Kidney (tissue), 14 donors: ENCODE data around the gene GREB1. TPM values are rescaled to one million over a fixed set of nuclear protein-coding genes. Genes with fewer than 3 reads are reported as not detected.

Experiments used
- DNase-seq, 5 donors: peaks; one replicate each; pipeline ENCODE4 v3.0.0-alpha.2; 2013 to 2020
- FAIRE-seq: peaks from 2 replicates; lab custom pipeline; 2012; peaks lifted over from hg19 to GRCh38; lab: Jason Lieb, UNC
- H3K27ac ChIP-seq, 2 donors: one replicate each; pipeline ENCODE4 v1.7.0; 2013; ENCODE audit warnings: low read depth in 2 of 2, low read length in 2 of 2, inconsistent platforms in 1 of 2
- H3K27me3 ChIP-seq: one replicate; pipeline ENCODE4 v1.7.1; 2013; ENCODE audit warnings: low read length, inconsistent platforms; ENCODE audit not compliant: control insufficient read depth, insufficient read depth
- H3K36me3 ChIP-seq, 3 donors: one replicate each; pipeline versions ENCODE4 v1.7.0 to v1.7.1; 2013; ENCODE audit warnings: low read length in 3 of 3, control low read depth in 1 of 3, inconsistent platforms in 1 of 3; ENCODE audit not compliant: insufficient read depth in 3 of 3, control insufficient read depth in 2 of 3
- H3K4me1 ChIP-seq, 3 donors: one replicate each; pipeline versions ENCODE4 v1.7.0 to v1.7.1; 2013; ENCODE audit warnings: low read length in 3 of 3, inconsistent platforms in 1 of 3, low read depth in 1 of 3; ENCODE audit not compliant: control insufficient read depth in 2 of 3, insufficient read depth in 2 of 3
- H3K4me3 ChIP-seq, 3 donors: one replicate each; pipeline versions ENCODE4 v1.7.0 to v1.8.1; 2013; ENCODE audit warnings: low read length in 3 of 3, control low read depth in 1 of 3, inconsistent platforms in 1 of 3
- H3K9ac ChIP-seq, 3 donors: one replicate each; pipeline versions ENCODE4 v1.7.0 to v1.7.1; 2013; ENCODE audit warnings: low read length in 3 of 3, control low read depth in 1 of 3, inconsistent platforms in 1 of 3
- H3K9me3 ChIP-seq, 3 donors: one replicate each; pipeline versions ENCODE4 v1.7.0 to v1.7.1; 2013; ENCODE audit warnings: low read length in 3 of 3, control low read depth in 1 of 3, inconsistent platforms in 1 of 3; ENCODE audit not compliant: control insufficient read depth in 2 of 3, insufficient read depth in 1 of 3
- intact Hi-C: fragments of 100-400 bp; cut with DNase I; formaldehyde crosslinking; loops from one replicate; pipeline ENCODE4 v1.11.1; 2022
- polyA plus RNA-seq: library from polyadenylated mRNA; stranded (reverse); fragments of 350-450 nt; fragmentation: Illumina TruSeq; extraction: RNeasy Lipid Tissue Mini Kit (QIAGEN cat#74804); gene quantifications from one replicate; pipeline ENCODE4 v1.2.3, GENCODE V29; 2014; ENCODE audit warnings: low read depth, low replicate concordance; ENCODE audit not compliant: insufficient read depth
- total RNA-seq: library from RNA; stranded (reverse); fragmentation: NEBNext Ultra II Directional; extraction: Animal tissue kit (Norgen Biotek cat#: 25700); gene quantifications from one replicate; pipeline ENCODE4 v1.2.1, GENCODE V29; 2021
- TF ChIP-seq, protein P1 (sequence below): IDR thresholded peaks from 3 replicates; pipeline ENCODE4 v1.5.1; 2012; ENCODE audit warnings: mild to moderate bottlenecking, moderate library complexity, borderline replicate concordance; ENCODE audit not compliant: insufficient read depth; ENCODE audit errors: extremely low read depth
- donor health status: control.
- donor health status: control.
- donor health status: control.
- donor health status: control.
- donor health status: control.
- donor health status: DM: yes; HTN: yes; CAD: no.
- donor health status: Normal renal cell carcinoma (clear cell type).

The GREB1 gene
- total and polyA plus RNA-seq, 2 donors from 2014 or later, result 0.98 to 1.8 TPM

GRCh38 chr2:11647834-11648600 lies 114.2 kb downstream of the GREB1 start:
- no peaks in the 10 kb centered on the region for H3K36me3 ChIP-seq
- H3K27me3 ChIP-seq, result no peaks in the 10 kb centered on the region
- no peaks in the 10 kb centered on the region for H3K9me3 ChIP-seq
- H3K4me1 ChIP-seq, result no peaks in the 10 kb centered on the region
- no peak for FAIRE-seq
- no peak overlapping the region for H3K27ac ChIP-seq
- TF ChIP-seq, protein P1, sequence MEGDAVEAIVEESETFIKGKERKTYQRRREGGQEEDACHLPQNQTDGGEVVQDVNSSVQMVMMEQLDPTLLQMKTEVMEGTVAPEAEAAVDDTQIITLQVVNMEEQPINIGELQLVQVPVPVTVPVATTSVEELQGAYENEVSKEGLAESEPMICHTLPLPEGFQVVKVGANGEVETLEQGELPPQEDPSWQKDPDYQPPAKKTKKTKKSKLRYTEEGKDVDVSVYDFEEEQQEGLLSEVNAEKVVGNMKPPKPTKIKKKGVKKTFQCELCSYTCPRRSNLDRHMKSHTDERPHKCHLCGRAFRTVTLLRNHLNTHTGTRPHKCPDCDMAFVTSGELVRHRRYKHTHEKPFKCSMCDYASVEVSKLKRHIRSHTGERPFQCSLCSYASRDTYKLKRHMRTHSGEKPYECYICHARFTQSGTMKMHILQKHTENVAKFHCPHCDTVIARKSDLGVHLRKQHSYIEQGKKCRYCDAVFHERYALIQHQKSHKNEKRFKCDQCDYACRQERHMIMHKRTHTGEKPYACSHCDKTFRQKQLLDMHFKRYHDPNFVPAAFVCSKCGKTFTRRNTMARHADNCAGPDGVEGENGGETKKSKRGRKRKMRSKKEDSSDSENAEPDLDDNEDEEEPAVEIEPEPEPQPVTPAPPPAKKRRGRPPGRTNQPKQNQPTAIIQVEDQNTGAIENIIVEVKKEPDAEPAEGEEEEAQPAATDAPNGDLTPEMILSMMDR, result no peak
- no peak overlapping the region for H3K9ac ChIP-seq
- intact Hi-C loops, result no loop called here
- no peak overlapping the region for H3K4me3 ChIP-seq
- no peak for DNase-seq

DNA sequence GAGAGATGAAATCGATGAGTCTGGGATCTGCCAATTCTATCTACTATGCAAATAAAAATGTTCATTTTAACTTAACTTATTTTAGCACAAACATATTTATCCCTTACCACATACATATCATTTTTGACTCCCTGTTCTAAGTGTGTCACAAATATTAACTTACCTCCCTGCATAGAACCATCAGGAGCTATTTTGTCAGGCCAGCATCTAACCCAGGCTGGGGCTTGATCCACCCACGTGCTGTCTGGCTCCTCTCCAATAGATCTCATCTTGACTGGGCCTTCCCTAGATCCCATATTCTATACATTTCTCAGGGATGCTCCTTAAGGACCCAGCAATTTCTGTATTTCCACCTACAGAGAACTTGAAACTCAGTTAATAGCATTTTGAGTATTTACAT lies 115.2 kb downstream of the GREB1 start:
- Histone ChIP-seq H3K4me1 (no peaks in the 10 kb centered on the region), H3K9ac (no peak overlapping the region), H3K27ac (no peak overlapping the region), H3K4me3 (no peak overlapping the region), H3K9me3 (no peaks in the 10 kb centered on the region), H3K36me3 (no peaks in the 10 kb centered on the region), H3K27me3 (no peaks in the 10 kb centered on the region)
- intact Hi-C loops, result no loop called here
- FAIRE-seq (no peak), DNase-seq (no peak)
- TF ChIP-seq, protein P1, result no peak

DNA sequence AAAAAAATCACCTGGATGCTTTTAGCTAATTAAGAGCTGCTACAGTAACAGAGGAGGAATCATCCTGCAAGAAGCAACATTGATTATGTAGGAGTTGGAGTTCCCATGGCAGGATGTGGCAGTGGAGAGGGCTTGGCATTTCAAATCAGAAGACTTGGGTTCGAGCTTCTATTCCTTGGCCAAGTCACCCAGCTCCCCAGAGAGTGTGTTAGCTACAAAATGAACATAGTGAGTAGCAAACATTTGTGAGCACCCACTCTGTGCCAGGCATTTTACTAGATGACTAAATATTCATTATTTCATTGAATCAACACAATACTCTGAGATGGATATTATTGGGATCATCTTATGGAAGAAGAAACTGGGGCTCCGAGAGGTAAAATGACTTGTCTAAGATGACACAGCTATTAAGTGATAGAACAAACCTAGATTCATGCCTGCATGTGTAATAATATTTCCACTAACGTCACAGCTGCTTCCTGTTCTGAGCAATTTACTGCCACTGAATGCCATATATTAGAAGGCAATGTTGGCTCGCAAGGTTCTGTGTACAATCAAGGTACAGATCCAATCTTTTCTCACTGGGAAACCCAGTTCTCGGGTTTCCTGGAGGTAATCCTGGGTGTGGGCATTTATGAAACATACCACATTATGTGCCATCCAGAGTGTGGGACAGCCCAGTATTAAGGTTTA lies 118.2 kb downstream of the GREB1 start:
- Histone ChIP-seq H3K9me3 (no peaks in the 10 kb centered on the region), H3K36me3 (no peaks in the 10 kb centered on the region), H3K4me3 (no peak overlapping the region), H3K27me3 (no peaks in the 10 kb centered on the region), H3K9ac (no peak overlapping the region), H3K4me1 (no peaks in the 10 kb centered on the region), H3K27ac (no peak overlapping the region)
- intact Hi-C loops, result no loop called here
- TF ChIP-seq, protein P1, result no peak
- no peak for FAIRE-seq
- DNase-seq, result no peak
